ENCODE measurements around the gene SIL1.

DNA sequence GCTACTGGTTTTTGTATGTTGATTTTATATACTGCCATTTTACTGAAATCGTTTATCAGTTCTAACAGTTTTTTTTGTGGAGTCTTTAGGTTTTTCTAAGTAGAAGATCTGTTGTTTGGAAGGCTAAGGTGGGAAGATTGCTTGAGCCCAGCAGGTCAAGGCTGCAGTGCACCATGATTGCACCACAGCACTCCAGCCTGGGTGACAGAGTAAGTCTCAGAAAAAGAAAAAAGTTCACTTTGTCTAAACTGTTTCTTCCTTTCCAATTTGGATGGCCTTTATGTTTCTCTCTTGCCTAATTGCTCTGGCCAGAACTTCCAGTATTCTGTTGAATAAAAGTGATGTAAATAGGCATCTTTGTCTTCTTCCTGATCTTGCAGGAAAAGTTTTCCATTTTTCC is 198.5 kb downstream of the SIL1 start:
- TF ChIP-seq TAF1 (IDR thresholded peaks at IDR 0.05; ENCODE audit: low read depth) (no peak), CREB1 (IDR thresholded peaks at IDR 0.05; ENCODE audit: low read depth) (no peak), EP300 (IDR thresholded peaks at IDR 0.05; ENCODE audit: borderline replicate concordance) (no peak), ZBTB7A (IDR thresholded peaks at IDR 0.05; ENCODE audit: low read depth) (no peak), TEAD4 (IDR thresholded peaks at IDR 0.05) (no peak), FOXM1 (IDR thresholded peaks at IDR 0.05; ENCODE audit: borderline replicate concordance, low read depth) (no peak), YY1 (IDR thresholded peaks at IDR 0.05; ENCODE audit: low read depth) (no peak), RAD21 (IDR thresholded peaks at IDR 0.05; ENCODE audit: low read depth) (no peak)
- TF ChIP-seq, protein P1, sequence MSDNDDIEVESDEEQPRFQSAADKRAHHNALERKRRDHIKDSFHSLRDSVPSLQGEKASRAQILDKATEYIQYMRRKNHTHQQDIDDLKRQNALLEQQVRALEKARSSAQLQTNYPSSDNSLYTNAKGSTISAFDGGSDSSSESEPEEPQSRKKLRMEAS (IDR thresholded peaks at IDR 0.05), result no peak
- TF ChIP-seq, protein P2, sequence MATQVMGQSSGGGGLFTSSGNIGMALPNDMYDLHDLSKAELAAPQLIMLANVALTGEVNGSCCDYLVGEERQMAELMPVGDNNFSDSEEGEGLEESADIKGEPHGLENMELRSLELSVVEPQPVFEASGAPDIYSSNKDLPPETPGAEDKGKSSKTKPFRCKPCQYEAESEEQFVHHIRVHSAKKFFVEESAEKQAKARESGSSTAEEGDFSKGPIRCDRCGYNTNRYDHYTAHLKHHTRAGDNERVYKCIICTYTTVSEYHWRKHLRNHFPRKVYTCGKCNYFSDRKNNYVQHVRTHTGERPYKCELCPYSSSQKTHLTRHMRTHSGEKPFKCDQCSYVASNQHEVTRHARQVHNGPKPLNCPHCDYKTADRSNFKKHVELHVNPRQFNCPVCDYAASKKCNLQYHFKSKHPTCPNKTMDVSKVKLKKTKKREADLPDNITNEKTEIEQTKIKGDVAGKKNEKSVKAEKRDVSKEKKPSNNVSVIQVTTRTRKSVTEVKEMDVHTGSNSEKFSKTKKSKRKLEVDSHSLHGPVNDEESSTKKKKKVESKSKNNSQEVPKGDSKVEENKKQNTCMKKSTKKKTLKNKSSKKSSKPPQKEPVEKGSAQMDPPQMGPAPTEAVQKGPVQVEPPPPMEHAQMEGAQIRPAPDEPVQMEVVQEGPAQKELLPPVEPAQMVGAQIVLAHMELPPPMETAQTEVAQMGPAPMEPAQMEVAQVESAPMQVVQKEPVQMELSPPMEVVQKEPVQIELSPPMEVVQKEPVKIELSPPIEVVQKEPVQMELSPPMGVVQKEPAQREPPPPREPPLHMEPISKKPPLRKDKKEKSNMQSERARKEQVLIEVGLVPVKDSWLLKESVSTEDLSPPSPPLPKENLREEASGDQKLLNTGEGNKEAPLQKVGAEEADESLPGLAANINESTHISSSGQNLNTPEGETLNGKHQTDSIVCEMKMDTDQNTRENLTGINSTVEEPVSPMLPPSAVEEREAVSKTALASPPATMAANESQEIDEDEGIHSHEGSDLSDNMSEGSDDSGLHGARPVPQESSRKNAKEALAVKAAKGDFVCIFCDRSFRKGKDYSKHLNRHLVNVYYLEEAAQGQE (IDR thresholded peaks at IDR 0.05; ENCODE audit: low read depth), result no peak
- TF ChIP-seq, protein P3, sequence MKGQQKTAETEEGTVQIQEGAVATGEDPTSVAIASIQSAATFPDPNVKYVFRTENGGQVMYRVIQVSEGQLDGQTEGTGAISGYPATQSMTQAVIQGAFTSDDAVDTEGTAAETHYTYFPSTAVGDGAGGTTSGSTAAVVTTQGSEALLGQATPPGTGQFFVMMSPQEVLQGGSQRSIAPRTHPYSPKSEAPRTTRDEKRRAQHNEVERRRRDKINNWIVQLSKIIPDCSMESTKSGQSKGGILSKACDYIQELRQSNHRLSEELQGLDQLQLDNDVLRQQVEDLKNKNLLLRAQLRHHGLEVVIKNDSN (IDR thresholded peaks at IDR 0.05), result no peak
